GM13977 (cell line): ENCODE results near the gene ABCC10.

ENCODE experiments used
- DNase-seq: peaks from one replicate; pipeline ENCODE4 v3.0.0; 2012; ENCODE audit warnings: low spot score
- in situ Hi-C: fragments of 300-500 bp; cut with MboI; formaldehyde crosslinking; loops from one replicate; pipeline ENCODE4 v1.12.0; 2022; ENCODE audit warnings: low sequenced_read_pairs, low pct_unique_long_range_greater_than_20kb, mixed read lengths, inconsistent platforms; ENCODE audit not compliant: unreplicated experiment
- TF ChIP-seq, protein P1 (sequence below): IDR thresholded peaks from 2 replicates; pipeline ENCODE4 v1.5.1; 2012; ENCODE audit warnings: mild to moderate bottlenecking, control low read depth; ENCODE audit not compliant: insufficient read depth; ENCODE audit errors: extremely low read depth, missing control alignments

The ABCC10 gene

DNA sequence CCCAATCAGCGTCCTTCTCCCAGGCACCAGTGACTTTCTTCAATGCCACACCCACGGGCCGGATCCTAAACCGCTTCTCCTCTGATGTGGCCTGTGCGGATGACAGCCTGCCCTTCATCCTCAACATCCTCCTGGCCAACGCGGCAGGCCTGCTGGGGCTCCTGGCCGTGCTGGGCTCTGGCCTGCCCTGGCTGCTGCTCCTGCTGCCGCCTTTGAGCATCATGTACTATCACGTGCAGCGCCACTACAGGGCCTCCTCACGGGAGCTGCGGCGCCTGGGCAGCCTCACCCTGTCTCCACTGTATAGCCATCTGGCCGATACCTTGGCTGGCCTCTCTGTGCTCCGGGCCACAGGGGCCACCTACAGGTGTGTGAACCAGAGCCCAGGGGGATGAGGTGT lies 18.2 kb downstream of the ABCC10 start:
- DNase-seq = no peak
- in situ Hi-C loops = no loop called here
- TF ChIP-seq, protein P1, sequence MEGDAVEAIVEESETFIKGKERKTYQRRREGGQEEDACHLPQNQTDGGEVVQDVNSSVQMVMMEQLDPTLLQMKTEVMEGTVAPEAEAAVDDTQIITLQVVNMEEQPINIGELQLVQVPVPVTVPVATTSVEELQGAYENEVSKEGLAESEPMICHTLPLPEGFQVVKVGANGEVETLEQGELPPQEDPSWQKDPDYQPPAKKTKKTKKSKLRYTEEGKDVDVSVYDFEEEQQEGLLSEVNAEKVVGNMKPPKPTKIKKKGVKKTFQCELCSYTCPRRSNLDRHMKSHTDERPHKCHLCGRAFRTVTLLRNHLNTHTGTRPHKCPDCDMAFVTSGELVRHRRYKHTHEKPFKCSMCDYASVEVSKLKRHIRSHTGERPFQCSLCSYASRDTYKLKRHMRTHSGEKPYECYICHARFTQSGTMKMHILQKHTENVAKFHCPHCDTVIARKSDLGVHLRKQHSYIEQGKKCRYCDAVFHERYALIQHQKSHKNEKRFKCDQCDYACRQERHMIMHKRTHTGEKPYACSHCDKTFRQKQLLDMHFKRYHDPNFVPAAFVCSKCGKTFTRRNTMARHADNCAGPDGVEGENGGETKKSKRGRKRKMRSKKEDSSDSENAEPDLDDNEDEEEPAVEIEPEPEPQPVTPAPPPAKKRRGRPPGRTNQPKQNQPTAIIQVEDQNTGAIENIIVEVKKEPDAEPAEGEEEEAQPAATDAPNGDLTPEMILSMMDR = no peak

DNA sequence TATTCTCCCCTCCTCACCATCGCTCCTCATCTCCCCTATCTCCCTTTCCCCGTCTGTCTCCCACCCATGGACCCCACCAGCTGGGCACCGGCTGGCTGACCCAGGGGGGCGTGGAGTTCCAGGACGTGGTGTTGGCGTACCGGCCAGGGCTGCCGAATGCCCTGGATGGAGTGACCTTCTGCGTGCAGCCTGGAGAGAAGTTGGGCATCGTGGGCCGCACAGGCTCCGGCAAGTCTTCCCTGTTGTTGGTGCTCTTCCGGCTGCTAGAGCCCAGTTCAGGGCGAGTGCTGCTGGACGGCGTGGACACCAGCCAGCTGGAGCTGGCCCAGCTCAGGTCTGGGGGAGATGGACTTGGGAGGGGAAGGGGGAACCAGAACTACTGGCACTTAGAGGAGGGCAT lies 20.3 kb downstream of the ABCC10 start:
- DNase-seq = no peak
- in situ Hi-C loops = no loop called here
- TF ChIP-seq, protein P1 = no peak

DNA sequence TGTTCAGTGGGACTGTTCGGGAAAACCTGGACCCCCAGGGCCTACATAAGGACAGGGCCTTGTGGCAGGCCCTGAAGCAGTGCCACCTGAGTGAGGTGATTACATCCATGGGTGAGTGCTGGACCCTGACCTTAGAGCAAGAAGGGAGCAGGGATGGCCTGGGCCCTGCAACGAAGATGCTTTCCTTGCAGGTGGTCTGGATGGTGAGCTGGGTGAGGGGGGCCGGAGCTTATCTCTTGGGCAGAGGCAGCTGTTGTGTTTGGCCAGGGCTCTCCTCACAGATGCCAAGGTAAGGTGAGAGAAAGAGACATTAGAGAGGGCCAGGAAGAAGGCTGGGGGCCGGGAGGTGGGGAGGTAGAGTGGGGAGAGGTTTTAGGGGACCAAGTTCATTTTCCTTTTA lies 21.6 kb downstream of the ABCC10 start:
- in situ Hi-C loops = no loop called here
- TF ChIP-seq, protein P1 = no peak
- no peak for DNase-seq

DNA sequence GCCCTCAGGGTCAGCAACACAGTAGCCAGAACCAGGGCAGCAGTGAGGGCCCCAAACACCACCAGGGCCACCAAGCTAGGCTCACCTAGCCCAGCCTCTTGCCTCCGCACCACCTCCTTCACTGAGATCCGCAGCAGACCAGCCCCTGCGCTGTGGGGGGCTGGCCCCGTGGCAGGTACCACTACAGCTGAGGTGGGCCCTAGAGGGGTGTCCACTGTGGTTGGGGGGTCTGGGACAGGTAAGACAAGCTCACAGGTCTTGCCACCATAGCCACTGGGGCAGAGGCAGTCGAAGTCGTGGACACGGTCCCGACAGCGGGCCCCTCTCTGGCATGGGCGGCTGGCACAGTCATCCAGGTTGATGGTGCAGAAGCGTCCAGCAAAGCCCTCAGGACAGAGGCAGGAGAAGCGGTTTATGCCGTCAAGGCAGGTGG lies 23.4 kb downstream of the ABCC10 start:
- in situ Hi-C loops = no loop called here
- TF ChIP-seq, protein P1 = no peak
- no peak for DNase-seq

DNA sequence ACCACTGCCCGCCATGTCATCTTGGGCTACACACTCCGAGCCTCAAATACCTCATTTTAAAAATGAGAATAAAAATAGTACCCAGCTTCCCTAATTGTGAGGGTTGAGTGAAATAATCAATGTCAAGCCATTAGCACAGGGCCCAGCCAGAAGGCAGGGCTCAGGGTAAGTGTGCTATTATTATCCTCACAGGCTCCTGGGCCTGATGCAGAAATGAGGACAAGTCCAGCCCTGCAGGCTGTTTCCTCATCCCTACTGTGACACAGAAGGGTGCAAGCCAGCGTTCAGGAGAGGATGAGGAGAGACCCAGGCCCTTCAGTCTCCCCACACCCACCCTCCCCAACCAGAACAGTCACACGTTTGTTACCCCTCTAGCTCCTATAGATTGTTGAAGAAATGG lies 24.0 kb downstream of the ABCC10 start:
- DNase-seq = no peak
- in situ Hi-C loops = no loop called here

DNA sequence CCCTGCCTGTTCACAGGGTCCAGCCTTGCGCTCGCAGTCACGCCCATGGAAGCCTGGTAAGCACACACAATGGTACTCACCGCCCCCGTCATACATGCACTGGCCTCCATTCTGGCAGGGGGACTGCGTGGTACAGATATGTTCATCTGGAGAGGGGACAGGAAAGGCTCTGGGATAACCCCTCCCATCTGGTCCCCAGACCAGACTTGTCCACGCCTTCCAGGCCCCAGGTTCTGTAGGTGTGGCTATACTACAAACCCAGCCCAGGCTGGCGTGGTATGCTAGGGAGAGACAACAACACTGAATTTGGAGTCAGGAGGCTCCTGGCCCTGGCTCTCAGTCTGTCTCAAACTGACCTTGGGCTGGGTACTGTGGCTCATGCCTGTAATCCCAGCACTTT lies 24.6 kb downstream of the ABCC10 start:
- TF ChIP-seq, protein P1 = no peak
- in situ Hi-C loops = no loop called here
- no peak for DNase-seq

More for the DNA sequence above, 24.0 kb downstream of the ABCC10 start:
- TF ChIP-seq, protein P1 = no peak

DNA sequence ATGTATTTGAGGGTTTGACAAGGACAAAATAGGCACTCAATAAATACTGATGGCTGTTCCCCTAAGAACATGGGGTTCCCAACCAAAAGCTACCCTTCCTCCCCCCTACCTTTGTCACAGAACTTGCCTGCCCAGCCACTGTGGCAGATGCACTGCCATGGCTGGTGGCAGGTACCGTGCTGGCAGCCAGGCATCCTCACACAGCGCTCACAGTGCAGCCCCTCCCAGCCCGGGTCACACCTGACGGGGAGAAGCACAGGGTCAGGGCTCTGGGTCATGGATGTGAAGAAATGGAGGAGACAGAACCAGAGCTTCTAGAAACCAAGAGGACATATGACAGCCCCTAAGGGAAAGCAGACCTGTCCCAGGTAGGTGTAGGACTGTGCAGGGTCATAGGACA lies 25.6 kb downstream of the ABCC10 start:
- no peak for DNase-seq
- TF ChIP-seq, protein P1 = no peak
- in situ Hi-C loops = no loop called here
